SK-N-SH treated with all-trans-retinoic acid at 6 μM for 48 hours (cell line): ENCODE measurements around the gene CACNB4.

Source experiments
- ATAC-seq: fragments of 200-7000 bp; cut with Tn5 transposase; 3 replicates; pipeline ENCODE4 v1.9.1; 2020; ENCODE audit warnings: mild to moderate bottlenecking, moderate library complexity
- ARNTL ChIP-seq: fragments of 450-650 bp; formaldehyde crosslinking; IDR thresholded peaks from 2 replicates; pipeline ENCODE4 v1.5.0; 2020; ENCODE audit warnings: low read depth, mild to moderate bottlenecking, moderate library complexity, borderline replicate concordance
- BACH2 ChIP-seq: fragments of 250-450 bp; sonication (Bioruptor Pico); IDR thresholded peaks from 2 replicates; pipeline ENCODE4 v1.9.0; 2021; ENCODE audit warnings: mild to moderate bottlenecking, borderline replicate concordance
- CSDC2 ChIP-seq: fragments of 250-450 bp; sonication (Bioruptor Pico); IDR thresholded peaks from 2 replicates; pipeline ENCODE4 v1.5.0; 2020; ENCODE audit warnings: mild to moderate bottlenecking, moderate library complexity
- CSRNP3 ChIP-seq: fragments of 250-450 bp; sonication (Bioruptor Pico); IDR thresholded peaks from 2 replicates; pipeline ENCODE4 v1.5.1; 2021; ENCODE audit warnings: mild to moderate bottlenecking, moderate library complexity
- ESRRG ChIP-seq: fragments of 250-450 bp; sonication (Bioruptor Pico); IDR thresholded peaks from 2 replicates; pipeline ENCODE4 v1.6.1; 2021; ENCODE audit warnings: mild to moderate bottlenecking
- GLIS3 ChIP-seq: fragments of 250-450 bp; sonication (Bioruptor Pico); IDR thresholded peaks from 2 replicates; pipeline ENCODE4 v1.5.0; 2020; ENCODE audit warnings: mild to moderate bottlenecking, moderate library complexity
- PATZ1 ChIP-seq: fragments of 250-450 bp; sonication (Bioruptor Pico); IDR thresholded peaks from 2 replicates; pipeline ENCODE4 v1.8.0; 2020; ENCODE audit warnings: mild to moderate bottlenecking, moderate library complexity, borderline replicate concordance
- RARB ChIP-seq: fragments of 250-450 bp; sonication (Bioruptor Pico); IDR thresholded peaks from 2 replicates; pipeline ENCODE4 v1.8.0; 2021; ENCODE audit warnings: mild to moderate bottlenecking, moderate library complexity
- SNAI2 ChIP-seq: fragments of 250-450 bp; sonication (Bioruptor Pico); IDR thresholded peaks from 2 replicates; pipeline ENCODE4 v1.5.0; 2020; ENCODE audit warnings: mild to moderate bottlenecking, moderate library complexity
- TCF4 ChIP-seq: fragments of 250-450 bp; sonication (Bioruptor Pico); IDR thresholded peaks from 2 replicates; pipeline ENCODE4 v1.8.0; 2021; ENCODE audit warnings: mild to moderate bottlenecking, moderate library complexity, borderline replicate concordance
- TOX ChIP-seq: fragments of 250-450 bp; sonication (Bioruptor Pico); IDR thresholded peaks from 2 replicates; pipeline ENCODE4 v1.8.0; 2021; ENCODE audit warnings: mild to moderate bottlenecking, moderate library complexity, borderline replicate concordance
- TSHZ2 ChIP-seq: fragments of 250-450 bp; sonication (Bioruptor Pico); IDR thresholded peaks from 2 replicates; pipeline ENCODE4 v1.5.0; 2020; ENCODE audit warnings: mild to moderate bottlenecking, moderate library complexity
- ZC3H10 ChIP-seq: fragments of 250-450 bp; sonication (Bioruptor Pico); IDR thresholded peaks from 2 replicates; pipeline ENCODE4 v1.5.1; 2021; ENCODE audit warnings: mild to moderate bottlenecking, moderate library complexity
- ZFP3 ChIP-seq: fragments of 250-450 bp; sonication (Bioruptor Pico); IDR thresholded peaks from 2 replicates; pipeline ENCODE4 v1.5.0; 2020; ENCODE audit warnings: mild to moderate bottlenecking, moderate library complexity
- ZFP30 ChIP-seq: fragments of 450-650 bp; formaldehyde crosslinking; IDR thresholded peaks from 2 replicates; pipeline ENCODE4 v1.5.0; 2022; ENCODE audit warnings: mild to moderate bottlenecking, moderate library complexity
- ZNF565 ChIP-seq: fragments of 450-650 bp; formaldehyde crosslinking; conservative IDR thresholded peaks from 2 replicates; pipeline ENCODE4 v1.5.0; 2020; ENCODE audit warnings: low read depth, mild to moderate bottlenecking, moderate library complexity
- ZNF8 ChIP-seq: fragments of 450-650 bp; formaldehyde crosslinking; IDR thresholded peaks from 2 replicates; pipeline ENCODE4 v1.5.0; 2020; ENCODE audit warnings: mild to moderate bottlenecking, moderate library complexity

CACNB4 gene

GRCh38 chr2:152058655-152059054 is 40.2 kb downstream of the CACNB4 start (continued):
- no peak for TF ChIP-seq TSHZ2 (CRISPR knock-in tag)
- no peak for TF ChIP-seq GLIS3
- no peak for TF ChIP-seq CSRNP3 (CRISPR knock-in tag)
- no peak for TF ChIP-seq ZC3H10 (CRISPR knock-in tag)
- no peak for TF ChIP-seq ZNF8
- TF ChIP-seq CSDC2 = no peak

- no peak for ATAC-seq
- no peak for TF ChIP-seq CSRNP3 (CRISPR knock-in tag)
- TF ChIP-seq, all 23 proteins: peak for 0
Measured at GRCh38 chr2:152056418-152056817, 42.4 kb downstream of the CACNB4 start.

GRCh38 chr2:152055366-152056108 is 43.3 kb downstream of the CACNB4 start:
- no peak for ATAC-seq
- no peak for TF ChIP-seq ZFP30 (CRISPR knock-in tag)

GRCh38 chr2:152054593-152054992 is 44.3 kb downstream of the CACNB4 start:
- ATAC-seq = peak; percentile 70
- TF ChIP-seq ZFP30 (CRISPR knock-in tag) (peak; percentile 79), ESRRG (CRISPR knock-in tag) (no peak)

- ATAC-seq = no peak
- TF ChIP-seq ZNF8 (no peak), ZFP3 (CRISPR knock-in tag) (no peak), TOX (CRISPR knock-in tag) (no peak), ARNTL (CRISPR knock-in tag) (no peak), ESRRG (CRISPR knock-in tag) (no peak), ZFP30 (CRISPR knock-in tag) (no peak), PATZ1 (no peak), TSHZ2 (CRISPR knock-in tag) (no peak), TCF4 (no peak), SNAI2 (CRISPR knock-in tag) (no peak), CSDC2 (no peak), GLIS3 (no peak), BACH2 (no peak), RARB (CRISPR knock-in tag) (no peak), ZNF565 (no peak)
Measured at GRCh38 chr2:152051436-152051835, 47.4 kb downstream of the CACNB4 start.
